ENCODE data around the gene CWC27.

DNA sequence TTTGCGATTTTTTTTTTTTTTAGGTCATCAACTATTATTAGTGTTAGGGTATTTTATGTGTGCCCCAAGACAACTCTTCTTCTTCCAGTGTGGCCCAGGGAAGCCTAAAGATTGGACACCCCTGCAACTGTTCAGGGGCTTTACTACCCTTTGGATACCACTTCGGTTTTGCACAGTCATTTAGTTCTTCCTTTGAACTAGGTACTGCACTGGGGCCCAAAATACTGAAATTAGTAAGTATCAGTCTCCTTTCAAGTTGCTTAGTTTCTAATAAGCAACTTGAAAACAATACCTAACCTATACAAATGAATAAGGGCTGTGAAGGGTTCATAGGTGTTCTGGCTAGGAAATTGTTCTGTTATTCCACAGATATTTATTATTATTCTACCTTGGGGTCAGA lies 45.3 kb downstream of the CWC27 start:
- TF ChIP-seq TARDBP (IDR thresholded peaks at IDR 0.05) (no peak), ELF4 (IDR thresholded peaks at IDR 0.05) (no peak), SP1 (IDR thresholded peaks at IDR 0.05) (no peak)
- TF ChIP-seq, protein P1, sequence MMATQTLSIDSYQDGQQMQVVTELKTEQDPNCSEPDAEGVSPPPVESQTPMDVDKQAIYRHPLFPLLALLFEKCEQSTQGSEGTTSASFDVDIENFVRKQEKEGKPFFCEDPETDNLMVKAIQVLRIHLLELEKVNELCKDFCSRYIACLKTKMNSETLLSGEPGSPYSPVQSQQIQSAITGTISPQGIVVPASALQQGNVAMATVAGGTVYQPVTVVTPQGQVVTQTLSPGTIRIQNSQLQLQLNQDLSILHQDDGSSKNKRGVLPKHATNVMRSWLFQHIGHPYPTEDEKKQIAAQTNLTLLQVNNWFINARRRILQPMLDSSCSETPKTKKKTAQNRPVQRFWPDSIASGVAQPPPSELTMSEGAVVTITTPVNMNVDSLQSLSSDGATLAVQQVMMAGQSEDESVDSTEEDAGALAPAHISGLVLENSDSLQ (IDR thresholded peaks at IDR 0.05) = no peak

All from HEK293T (cell line).